ENCODE measurements around the gene LIN7A. TPM values are rescaled to one million over a fixed set of nuclear protein-coding genes. Genes with fewer than 3 reads are reported as not detected.

The LIN7A gene
- total and polyA plus RNA-seq, 2 of the 8 experiments (the other 6 are each of a cell fraction or from before 2014, with no cell fraction given), result 5.8 to 22.0 TPM

DNA sequence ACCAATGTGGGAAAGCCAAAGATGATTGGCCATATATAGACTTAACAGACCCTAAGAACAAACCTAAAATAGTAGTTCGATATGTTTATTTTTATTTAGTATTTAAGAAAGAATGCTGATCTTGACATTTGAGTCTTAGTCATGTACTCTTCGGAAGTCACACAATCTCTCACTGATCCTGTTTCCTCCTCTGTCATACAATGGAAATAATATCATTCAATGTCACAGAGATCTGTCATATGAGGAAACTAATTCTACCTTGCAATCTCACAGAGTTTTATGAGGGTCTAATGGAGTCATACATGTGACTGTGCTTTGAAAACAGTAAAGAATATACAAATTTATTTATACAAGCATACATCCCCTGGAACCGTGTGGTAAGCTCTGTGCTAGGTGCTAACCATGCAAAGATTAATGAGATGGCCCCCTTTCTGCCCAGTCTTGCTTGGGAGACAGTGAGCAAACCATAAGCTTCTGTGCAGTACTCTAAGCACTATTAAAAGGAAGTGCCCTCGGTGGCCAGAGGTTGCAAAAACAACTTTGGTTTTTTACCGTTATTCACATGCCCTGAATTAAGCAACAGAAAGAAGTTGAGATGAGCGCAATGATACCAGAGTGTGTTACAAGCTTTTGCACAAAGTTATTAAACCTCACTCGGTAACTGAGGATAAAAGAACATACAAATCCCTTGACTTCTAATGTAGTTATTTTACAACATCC lies 1.7 kb upstream of the LIN7A start:
- Histone ChIP-seq H2BK15ac (ENCODE audit: low read length) (no peak overlapping the region), H4K20me1 (replicated peaks in 1 of 2; ENCODE audit: control insufficient read depth in 1 of 2, insufficient read depth in 2 of 2, low read length in 2 of 2) (no peaks in the 10 kb centered on the region), H2AK5ac (ENCODE audit: low read depth, low read length) (no peak overlapping the region), H4K91ac (replicated peaks; ENCODE audit: insufficient read length, low read length) (no peak overlapping the region), H3K36me3 (ENCODE audit: control insufficient read depth in 2 of 4, insufficient read depth in 4 of 4, low read length in 3 of 4) (no peaks in the 10 kb centered on the region), H3K27ac (ENCODE audit: low read depth, low read length) (no peak overlapping the region), H3K23me2 (ENCODE audit: low read depth, low read length) (peaks cover 3% of the 10 kb centered on the region; the same call in 1 of the 2 replicates), H2BK12ac (ENCODE audit: low read depth, low read length) (no peak overlapping the region), H3K18ac (ENCODE audit: extremely low read depth, low read length) (no peak overlapping the region), H3K4me1 (replicated peaks in 1 of 4; ENCODE audit: control insufficient read depth in 3 of 4, insufficient read depth in 4 of 4, low read length in 3 of 4) (peaks cover 0 to 9% (median 4%) of the 10 kb centered on the region in 4 experiments; a peak in 3 of 7 replicates), H4K5ac (ENCODE audit: insufficient read length, low read depth, low read length) (no peak overlapping the region), H3K4ac (replicated peaks; ENCODE audit: insufficient read length, low read depth, low read length) (no peak overlapping the region), H3K9me3 (ENCODE audit: insufficient read depth in 2 of 2, low read depth in 1 of 2, low read length in 1 of 2) (no peaks in the 10 kb centered on the region), H3K14ac (ENCODE audit: insufficient read length) (no peak overlapping the region), H3K56ac (replicated peaks; ENCODE audit: insufficient read length, low read depth, low read length) (no peak overlapping the region), H2AFZ (ENCODE audit: low read length) (no peak overlapping the region), H3K4me3 (ENCODE audit: extremely low read depth in 1 of 4, insufficient read depth in 2 of 4, low read depth in 3 of 4, low read length in 4 of 4) (no peak overlapping the region), H3K79me1 (ENCODE audit: low read depth, low read length) (no peaks in the 10 kb centered on the region), H3K79me2 (ENCODE audit: control insufficient read depth in 1 of 2, insufficient read depth in 2 of 2, low read length in 2 of 2) (peaks cover 0 to 7% of the 10 kb centered on the region in 2 experiments; a peak in 1 of 4 replicates), H2BK120ac (replicated peaks; ENCODE audit: low read depth, low read length) (no peak overlapping the region), H4K8ac (ENCODE audit: extremely low read depth, insufficient read depth, low read length) (no peak overlapping the region), H3K4me2 (ENCODE audit: insufficient read depth in 1 of 2, low read depth in 2 of 2, low read length in 2 of 2) (no peak overlapping the region; a peak in 1 of 4 replicates), H2BK20ac (ENCODE audit: low read length) (no peak overlapping the region), H3K23ac (ENCODE audit: insufficient read length) (no peak overlapping the region), H3K9ac (replicated peaks in 1 of 4; ENCODE audit: extremely low read depth in 1 of 4, low read depth in 3 of 4, low read length in 3 of 4) (no peak overlapping the region), H3K27me3 (replicated peaks in 1 of 4; ENCODE audit: control insufficient read depth in 3 of 4, extremely low read depth in 1 of 4, insufficient read depth in 3 of 4, low read length in 3 of 4) (no peaks in the 10 kb centered on the region; a peak in 1 of 7 replicates), H2BK5ac (ENCODE audit: low read depth, low read length) (no peak overlapping the region)
- TF ChIP-seq RFX5 (IDR thresholded peaks at IDR 0.05; ENCODE audit: borderline replicate concordance, low read depth, low read length) (no peak), BCL11A (IDR thresholded peaks at IDR 0.05; ENCODE audit: low read depth in 2 of 2, low read length in 2 of 2) (no peak), CBX5 (IDR thresholded peaks at IDR 0.05; ENCODE audit: low read depth, low read length) (no peak), EP300 (IDR thresholded peaks at IDR 0.05; ENCODE audit: borderline replicate concordance in 1 of 2, low read depth in 2 of 2, low read length in 2 of 2) (no peak), RAD21 (IDR thresholded peaks at IDR 0.05 in 1 of 2, conservative IDR thresholded peaks at IDR 0.05 in 1 of 2; ENCODE audit: low read depth in 2 of 2, low read length in 2 of 2) (no peak), SAP30 (IDR thresholded peaks at IDR 0.05; ENCODE audit: insufficient read depth, insufficient replicate concordance, low read length) (no peak)
- ChIA-PET POLR2A (ENCODE audit: partially characterized antibody) (no interaction called here), CTCF (ENCODE audit: partially characterized antibody) (interaction anchor here (0.7 to 1.4 kb wide), 4 partner anchors 103 to 305 kb away, joined by 3 to 4 read pairs (median 4); no protein-coding TSS in a partner anchor)
- no peak for FAIRE-seq
- DNase-seq (ENCODE audit: low read depth in 1 of 2, low spot score in 2 of 2), result no peak
- WGBS, 2 experiments (ENCODE audit: extremely low coverage in 1 of 2, insufficient coverage in 1 of 2, insufficient read length in 1 of 2, insufficient replicate concordance in 2 of 2, low coverage in 1 of 2, low lambda C conversion rate in 2 of 2, missing lambda C conversion rate in 1 of 2), result 81% methylated on average over 7 of the region's 7 CpGs; no CpG with 5 or more reads in 1 of the 2 experiments
